DND-41 (cell line): ENCODE measurements around the gene DDRGK1.

Experiments
- ATAC-seq: fragments of 200-7000 bp; cut with Tn5 transposase; 3 replicates; pipeline ENCODE4 v1.9.1; 2021; ENCODE audit warnings: low read depth; ENCODE audit not compliant: insufficient read depth
- DNase-seq: peaks from one replicate; pipeline ENCODE4 v3.0.0-alpha.2; 2020
- H2AFZ ChIP-seq: 2 replicates; pipeline ENCODE4 v1.6.0; 2012; ENCODE audit warnings: low read depth, low read length
- H3K27ac ChIP-seq: 2 replicates; pipeline ENCODE4 v1.5.1; 2012; ENCODE audit warnings: low read length, inconsistent platforms
- H3K27me3 ChIP-seq: fragments of 200-600 bp; sonication (generic); 2 replicates; pipeline ENCODE4 v1.6.0; 2012; ENCODE audit warnings: low read length, mild to moderate bottlenecking, inconsistent platforms; ENCODE audit not compliant: insufficient read depth, poor library complexity
- H3K36me3 ChIP-seq: 2 replicates; pipeline ENCODE4 v1.5.1; 2012; ENCODE audit warnings: low read length, inconsistent platforms; ENCODE audit not compliant: insufficient read depth
- H3K4me1 ChIP-seq: 2 replicates; pipeline ENCODE4 v1.5.1; 2012; ENCODE audit warnings: mild to moderate bottlenecking, low read length; ENCODE audit not compliant: insufficient read depth
- H3K4me2 ChIP-seq: 2 replicates; pipeline ENCODE4 v1.6.0; 2012; ENCODE audit warnings: mild to moderate bottlenecking, moderate library complexity, low read length, inconsistent platforms; ENCODE audit not compliant: insufficient read depth
- H3K4me3 ChIP-seq, 2 experiments: fragments of 200-600 bp in 1 of 2; shearing (Covaris generic) in 1 of 2; 2 replicates each; pipeline ENCODE4 v1.5.1; 2012 to 2016; ENCODE audit warnings: inconsistent platforms in 2 of 2, low read length in 2 of 2, mild to moderate bottlenecking in 2 of 2, low read depth in 1 of 2, moderate library complexity in 1 of 2
- H3K79me2 ChIP-seq: 2 replicates; pipeline ENCODE4 v1.6.0; 2012; ENCODE audit warnings: low read length, inconsistent platforms; ENCODE audit not compliant: insufficient read depth
- H3K9ac ChIP-seq: 2 replicates; pipeline ENCODE4 v1.6.0; 2012; ENCODE audit warnings: low read depth, mild to moderate bottlenecking, inconsistent platforms, low read length, moderate library complexity
- H3K9me3 ChIP-seq: 2 replicates; pipeline ENCODE4 v1.5.1; 2012; ENCODE audit warnings: low read length, moderate library complexity, mild to moderate bottlenecking, inconsistent platforms; ENCODE audit not compliant: insufficient read depth, severe bottlenecking
- H4K20me1 ChIP-seq: 2 replicates; pipeline ENCODE4 v1.6.0; 2012; ENCODE audit warnings: low read length; ENCODE audit not compliant: insufficient read depth
- EZH2 ChIP-seq: IDR thresholded peaks from 3 replicates; pipeline ENCODE4 v1.6.1; 2012; ENCODE audit warnings: borderline replicate concordance, low read depth, mild to moderate bottlenecking, moderate library complexity, low read length, inconsistent platforms; ENCODE audit not compliant: severe bottlenecking
- TF ChIP-seq, protein P1 (sequence below): IDR thresholded peaks from 2 replicates; pipeline ENCODE4 v1.5.1; 2012; ENCODE audit warnings: borderline replicate concordance, low read length, moderate library complexity, mild to moderate bottlenecking; ENCODE audit not compliant: poor library complexity, severe bottlenecking; ENCODE audit errors: extremely low read depth

Gene DDRGK1

DNA sequence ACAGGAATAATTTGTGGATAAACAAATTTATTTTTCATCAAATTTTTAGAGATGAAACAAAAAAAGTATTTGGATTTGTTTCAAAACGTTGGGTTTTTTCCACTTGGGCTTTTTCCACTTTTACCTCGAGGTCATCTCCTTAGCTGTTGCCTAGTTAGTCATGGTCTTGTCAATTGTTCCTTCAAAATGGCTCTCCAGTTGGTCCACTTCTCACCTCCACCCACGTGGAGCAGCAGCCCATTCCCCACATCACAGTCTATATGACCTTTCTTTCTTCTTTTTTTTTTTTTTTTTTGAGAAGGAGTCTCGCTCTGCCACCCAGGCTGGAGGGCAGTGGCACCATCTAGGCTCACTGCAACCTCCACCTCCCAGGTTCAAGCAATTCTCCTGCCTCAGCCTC lies 41.2 kb upstream of the DDRGK1 start:
- Histone ChIP-seq H3K4me2 (no peak overlapping the region), H3K9ac (no peak overlapping the region), H3K27ac (no peak overlapping the region), H4K20me1 (0 out of 2 replicates have a peak, but pooled peaks cover 2% of the 10 kb centered on the region), H3K9me3 (no peaks in the 10 kb centered on the region), H3K36me3 (no peaks in the 10 kb centered on the region), H3K27me3 (peaks cover 16% of the 10 kb centered on the region), H3K4me3 (no peak overlapping the region), H3K4me1 (no peaks in the 10 kb centered on the region), H2AFZ (no peak overlapping the region), H3K79me2 (no peaks in the 10 kb centered on the region)
- no peak for TF ChIP-seq EZH2
- TF ChIP-seq, protein P1, sequence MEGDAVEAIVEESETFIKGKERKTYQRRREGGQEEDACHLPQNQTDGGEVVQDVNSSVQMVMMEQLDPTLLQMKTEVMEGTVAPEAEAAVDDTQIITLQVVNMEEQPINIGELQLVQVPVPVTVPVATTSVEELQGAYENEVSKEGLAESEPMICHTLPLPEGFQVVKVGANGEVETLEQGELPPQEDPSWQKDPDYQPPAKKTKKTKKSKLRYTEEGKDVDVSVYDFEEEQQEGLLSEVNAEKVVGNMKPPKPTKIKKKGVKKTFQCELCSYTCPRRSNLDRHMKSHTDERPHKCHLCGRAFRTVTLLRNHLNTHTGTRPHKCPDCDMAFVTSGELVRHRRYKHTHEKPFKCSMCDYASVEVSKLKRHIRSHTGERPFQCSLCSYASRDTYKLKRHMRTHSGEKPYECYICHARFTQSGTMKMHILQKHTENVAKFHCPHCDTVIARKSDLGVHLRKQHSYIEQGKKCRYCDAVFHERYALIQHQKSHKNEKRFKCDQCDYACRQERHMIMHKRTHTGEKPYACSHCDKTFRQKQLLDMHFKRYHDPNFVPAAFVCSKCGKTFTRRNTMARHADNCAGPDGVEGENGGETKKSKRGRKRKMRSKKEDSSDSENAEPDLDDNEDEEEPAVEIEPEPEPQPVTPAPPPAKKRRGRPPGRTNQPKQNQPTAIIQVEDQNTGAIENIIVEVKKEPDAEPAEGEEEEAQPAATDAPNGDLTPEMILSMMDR: no peak
- ATAC-seq (no peak), DNase-seq (no peak)

DNA sequence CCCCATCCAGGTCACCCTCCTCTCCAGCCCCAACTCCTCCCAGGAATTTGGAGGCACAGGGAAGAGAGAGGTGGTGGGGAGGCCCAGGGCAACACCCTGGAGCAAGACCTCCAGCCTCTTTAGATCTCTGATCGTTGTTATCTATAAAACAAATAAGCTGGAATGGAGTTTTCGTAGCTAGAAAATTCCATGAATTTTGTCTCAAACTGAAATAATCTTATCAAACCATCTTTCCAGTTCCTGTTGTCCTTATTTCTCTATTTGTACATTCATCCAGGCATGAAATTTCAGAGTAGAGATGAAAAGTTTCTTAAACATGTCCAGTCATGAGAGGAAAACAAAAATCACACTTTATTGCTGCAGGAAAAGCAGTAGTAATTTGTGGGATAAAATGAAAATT lies 40.7 kb upstream of the DDRGK1 start:
- ATAC-seq: no peak
- no peak overlapping the region for H3K4me3 ChIP-seq
- no peaks in the 10 kb centered on the region for H3K36me3 ChIP-seq
- peaks cover 16% of the 10 kb centered on the region for H3K27me3 ChIP-seq
- peaks cover 3% of the 10 kb centered on the region; the same call in 1 of the 2 replicates for H4K20me1 ChIP-seq
- no peak overlapping the region for H3K27ac ChIP-seq
- no peak for TF ChIP-seq EZH2
- TF ChIP-seq, protein P1: no peak
- H3K9ac ChIP-seq: no peak overlapping the region
- no peak overlapping the region for H3K4me2 ChIP-seq
- no peaks in the 10 kb centered on the region for H3K4me1 ChIP-seq
- no peaks in the 10 kb centered on the region for H3K79me2 ChIP-seq
- no peak for DNase-seq
- H2AFZ ChIP-seq: no peak overlapping the region
- no peaks in the 10 kb centered on the region for H3K9me3 ChIP-seq

DNA sequence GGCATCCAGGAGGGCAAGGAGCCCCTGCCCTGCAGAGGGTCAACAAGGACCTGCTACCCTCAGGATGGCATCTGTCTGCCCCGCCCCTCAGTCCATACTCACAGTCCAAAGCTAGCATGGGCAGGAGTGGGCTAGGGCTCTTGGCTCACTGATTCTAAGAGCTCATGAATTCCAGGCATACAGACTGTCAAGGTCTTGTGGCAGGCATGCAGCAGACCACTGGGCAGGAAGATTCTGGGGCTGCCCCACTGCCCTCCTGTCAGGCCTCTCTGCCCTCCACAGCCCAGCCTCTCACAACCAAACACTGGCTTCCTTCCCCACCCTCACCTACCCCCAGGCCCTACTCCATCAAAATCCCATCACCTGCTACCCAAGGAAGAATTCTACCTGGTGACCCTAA lies 40.1 kb upstream of the DDRGK1 start:
- TF ChIP-seq EZH2: no peak
- TF ChIP-seq, protein P1: no peak
- Histone ChIP-seq H3K27me3 (peaks cover 16% of the 10 kb centered on the region), H3K27ac (no peak overlapping the region), H3K79me2 (no peaks in the 10 kb centered on the region), H2AFZ (no peak overlapping the region), H3K9me3 (no peaks in the 10 kb centered on the region), H3K4me1 (no peaks in the 10 kb centered on the region), H3K9ac (no peak overlapping the region), H3K4me3 (no peak overlapping the region), H3K4me2 (no peak overlapping the region), H4K20me1 (peaks cover 7% of the 10 kb centered on the region; the same call in 1 of the 2 replicates), H3K36me3 (no peaks in the 10 kb centered on the region)
- ATAC-seq: no peak
- DNase-seq: no peak
